OCI-LY3 (cell line): ENCODE measurements around the gene POLR2M.

Experiments
- H2AFZ ChIP-seq: fragments of 200-600, 300-600 bp; shearing (Covaris generic); 2 replicates; pipeline ENCODE4 v1.6.0; 2014; ENCODE audit warnings: antibody characterized with exemption, low read depth, low read length
- H3K27ac ChIP-seq: fragments of 200-600, 300-600 bp; sonication (generic); 2 replicates; pipeline ENCODE4 v1.5.1; 2014; ENCODE audit warnings: mild to moderate bottlenecking, low read length, moderate library complexity, mixed read lengths
- H3K27me3 ChIP-seq: fragments of 200-600, 300-600 bp; sonication (generic); 2 replicates; pipeline ENCODE4 v1.6.1; 2014; ENCODE audit warnings: low read depth, low read length, mixed read lengths
- H3K36me3 ChIP-seq: fragments of 200-600, 300-600 bp; sonication (generic); replicated peaks from 2 replicates; pipeline ENCODE3; 2014; ENCODE audit warnings: low read depth, low read length, mixed read lengths
- H3K4me1 ChIP-seq: fragments of 300-600, 200-600 bp; sonication (generic); 2 replicates; pipeline ENCODE4 v1.6.1; 2014; ENCODE audit warnings: low read length, mixed read lengths
- H3K4me2 ChIP-seq: fragments of 200-600, 300-600 bp; sonication (generic); 2 replicates; pipeline ENCODE4 v1.6.1; 2014; ENCODE audit warnings: low read length, mixed read lengths
- H3K4me3 ChIP-seq: fragments of 300-600, 200-600 bp; sonication (generic); 2 replicates; pipeline ENCODE4 v1.5.1; 2014; ENCODE audit warnings: antibody characterized with exemption, mild to moderate bottlenecking, low read length, moderate library complexity
- H3K79me2 ChIP-seq: fragments of 300-600, 200-600 bp; shearing (Covaris generic); 2 replicates; pipeline ENCODE4 v1.6.1; 2014; ENCODE audit warnings: mild to moderate bottlenecking, low read length, mixed read lengths
- H3K9ac ChIP-seq: fragments of 300-600, 200-600 bp; shearing (Covaris generic); 2 replicates; pipeline ENCODE4 v1.6.0; 2014; ENCODE audit warnings: mild to moderate bottlenecking, low read length, moderate library complexity
- H3K9me3 ChIP-seq: fragments of 200-600, 300-600 bp; shearing (Covaris generic); 2 replicates; pipeline ENCODE4 v1.6.1; 2014; ENCODE audit warnings: low read length, mixed read lengths; ENCODE audit not compliant: insufficient read depth
- H4K20me1 ChIP-seq: fragments of 200-600, 300-600 bp; sonication (generic); 2 replicates; pipeline ENCODE4 v1.6.1; 2016; ENCODE audit warnings: low read length, mixed read lengths; ENCODE audit not compliant: insufficient read depth
- EZH2phosphoT487 ChIP-seq: fragments of 200-600 bp; shearing (Covaris generic); IDR thresholded peaks from 2 replicates; pipeline ENCODE4 v1.6.1; 2018; ENCODE audit warnings: antibody characterized with exemption, mixed run types, low read depth
- TF ChIP-seq, protein P1 (sequence below): fragments of 200-600, 300-600 bp; sonication (generic); IDR thresholded peaks from 2 replicates; pipeline ENCODE4 v1.5.1; 2014; ENCODE audit warnings: antibody characterized with exemption, low read length, low read depth

POLR2M gene

DNA sequence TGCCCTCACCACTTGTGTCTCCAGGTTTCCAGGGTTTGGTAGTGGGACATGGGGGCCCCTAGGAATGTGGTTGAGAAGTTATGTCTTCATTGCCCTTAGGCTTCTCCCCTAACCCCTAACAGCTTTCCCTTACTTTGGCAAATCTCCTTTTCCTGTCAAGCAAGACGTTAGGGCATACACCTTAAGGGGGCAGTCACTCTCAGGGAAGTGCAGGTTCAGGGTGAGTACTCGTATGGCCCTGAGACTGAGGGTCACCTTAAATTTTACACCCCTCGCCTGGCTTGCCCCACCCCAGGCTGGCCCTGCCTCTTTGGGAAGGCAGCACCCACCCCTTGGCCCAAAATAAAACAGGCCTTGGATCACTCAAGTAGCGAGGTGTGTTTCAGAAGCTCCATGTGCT is 33.5 kb downstream of the POLR2M start:
- Histone ChIP-seq H4K20me1 (no peaks in the 10 kb centered on the region), H3K79me2 (no peaks in the 10 kb centered on the region), H2AFZ (no peak overlapping the region)

DNA sequence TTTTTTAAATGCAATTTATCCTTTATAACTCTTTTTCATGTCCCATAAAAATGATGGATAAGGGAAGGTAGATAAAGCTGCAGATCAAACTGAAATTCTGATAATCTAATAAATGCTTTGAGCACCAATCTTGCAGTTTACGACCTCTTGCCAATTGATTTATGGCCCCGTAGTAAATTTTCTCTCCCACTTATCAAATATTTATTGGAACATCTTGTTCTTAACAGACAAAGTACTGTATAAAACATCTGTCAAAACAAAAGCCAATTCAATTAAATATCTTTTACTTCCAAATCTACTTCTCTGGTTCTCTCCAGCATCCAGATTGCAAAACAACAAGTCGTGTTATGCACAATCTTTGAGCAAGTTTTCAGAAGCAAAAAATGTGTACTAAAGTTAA is 34.6 kb downstream of the POLR2M start:
- H3K4me2 ChIP-seq = no peak overlapping the region
- no peak overlapping the region for H2AFZ ChIP-seq
- H3K9ac ChIP-seq = no peak overlapping the region
- no peaks in the 10 kb centered on the region for H3K27me3 ChIP-seq
- no peaks in the 10 kb centered on the region for H4K20me1 ChIP-seq
- H3K36me3 ChIP-seq = peaks cover 3% of the 10 kb centered on the region
- H3K4me3 ChIP-seq = no peak overlapping the region
- no peak overlapping the region for H3K27ac ChIP-seq
- H3K9me3 ChIP-seq = no peaks in the 10 kb centered on the region
- H3K4me1 ChIP-seq = no peaks in the 10 kb centered on the region
- TF ChIP-seq EZH2phosphoT487 = no peak
- TF ChIP-seq, protein P1, sequence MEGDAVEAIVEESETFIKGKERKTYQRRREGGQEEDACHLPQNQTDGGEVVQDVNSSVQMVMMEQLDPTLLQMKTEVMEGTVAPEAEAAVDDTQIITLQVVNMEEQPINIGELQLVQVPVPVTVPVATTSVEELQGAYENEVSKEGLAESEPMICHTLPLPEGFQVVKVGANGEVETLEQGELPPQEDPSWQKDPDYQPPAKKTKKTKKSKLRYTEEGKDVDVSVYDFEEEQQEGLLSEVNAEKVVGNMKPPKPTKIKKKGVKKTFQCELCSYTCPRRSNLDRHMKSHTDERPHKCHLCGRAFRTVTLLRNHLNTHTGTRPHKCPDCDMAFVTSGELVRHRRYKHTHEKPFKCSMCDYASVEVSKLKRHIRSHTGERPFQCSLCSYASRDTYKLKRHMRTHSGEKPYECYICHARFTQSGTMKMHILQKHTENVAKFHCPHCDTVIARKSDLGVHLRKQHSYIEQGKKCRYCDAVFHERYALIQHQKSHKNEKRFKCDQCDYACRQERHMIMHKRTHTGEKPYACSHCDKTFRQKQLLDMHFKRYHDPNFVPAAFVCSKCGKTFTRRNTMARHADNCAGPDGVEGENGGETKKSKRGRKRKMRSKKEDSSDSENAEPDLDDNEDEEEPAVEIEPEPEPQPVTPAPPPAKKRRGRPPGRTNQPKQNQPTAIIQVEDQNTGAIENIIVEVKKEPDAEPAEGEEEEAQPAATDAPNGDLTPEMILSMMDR = no peak
- no peaks in the 10 kb centered on the region for H3K79me2 ChIP-seq

More for the DNA sequence above, 33.5 kb downstream of the POLR2M start:
- Histone ChIP-seq H3K4me1 (no peaks in the 10 kb centered on the region), H3K27me3 (no peaks in the 10 kb centered on the region), H3K9me3 (no peaks in the 10 kb centered on the region), H3K9ac (no peak overlapping the region), H3K4me3 (no peak overlapping the region), H3K4me2 (no peak overlapping the region), H3K27ac (no peak overlapping the region), H3K36me3 (peaks cover 3% of the 10 kb centered on the region)
- TF ChIP-seq, protein P1 = no peak
- no peak for TF ChIP-seq EZH2phosphoT487

DNA sequence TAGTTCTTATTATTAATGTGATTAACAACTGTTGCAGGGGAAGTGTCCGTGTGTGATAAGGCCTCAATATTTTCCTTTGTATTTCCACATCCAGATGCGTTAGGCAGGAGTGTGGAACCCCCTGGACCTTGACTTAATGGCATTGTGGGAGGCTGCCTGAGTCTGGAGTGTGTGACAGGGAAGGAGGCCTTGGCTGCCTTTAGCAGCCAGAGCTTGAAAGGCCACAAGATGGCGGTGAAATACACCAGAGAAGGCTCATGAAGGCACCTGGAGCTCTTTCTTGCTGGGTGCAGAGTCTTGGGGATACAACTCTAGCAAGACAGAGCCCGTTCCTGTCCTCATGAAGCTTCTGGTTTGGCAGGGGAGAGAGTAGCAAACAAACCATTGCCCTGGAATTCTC is 36.9 kb downstream of the POLR2M start:
- TF ChIP-seq EZH2phosphoT487 = no peak
- TF ChIP-seq, protein P1 = peak; percentile 46
- no peak overlapping the region for H3K4me3 ChIP-seq

DNA sequence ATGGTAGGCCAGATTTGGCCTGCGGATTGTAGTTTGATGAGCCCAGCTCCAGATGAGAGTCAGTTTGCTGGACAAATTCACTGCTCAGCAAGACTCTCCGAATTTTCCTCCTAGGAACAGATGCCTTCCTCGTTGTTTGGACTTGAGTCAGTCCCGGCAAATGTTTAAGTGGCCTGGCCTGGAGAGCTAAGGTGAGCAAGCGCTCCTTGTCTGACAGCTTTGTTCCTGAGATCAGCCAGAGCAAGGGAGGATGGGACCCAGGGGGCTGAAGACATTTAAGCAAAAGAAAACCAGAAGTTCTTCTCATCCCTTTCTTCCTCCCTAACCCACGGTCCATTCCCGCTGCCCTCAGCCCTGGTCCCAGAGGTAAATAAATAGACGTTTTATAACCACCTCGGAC is 40.3 kb downstream of the POLR2M start:
- H2AFZ ChIP-seq = no peak overlapping the region
- no peak overlapping the region for H3K4me3 ChIP-seq
- H3K4me2 ChIP-seq = no peak overlapping the region

More for the DNA sequence above, 36.9 kb downstream of the POLR2M start:
- H3K27me3 ChIP-seq = no peaks in the 10 kb centered on the region
- H4K20me1 ChIP-seq = no peaks in the 10 kb centered on the region
- no peak overlapping the region for H2AFZ ChIP-seq
- H3K9ac ChIP-seq = no peak overlapping the region
- no peak overlapping the region for H3K27ac ChIP-seq
- no peaks in the 10 kb centered on the region for H3K79me2 ChIP-seq
- H3K36me3 ChIP-seq = no peaks in the 10 kb centered on the region
- H3K4me1 ChIP-seq = no peaks in the 10 kb centered on the region
- no peaks in the 10 kb centered on the region for H3K9me3 ChIP-seq
- H3K4me2 ChIP-seq = no peak overlapping the region

More for the DNA sequence above, 40.3 kb downstream of the POLR2M start:
- TF ChIP-seq, protein P1 = no peak
- no peak for TF ChIP-seq EZH2phosphoT487
- H3K36me3 ChIP-seq = no peaks in the 10 kb centered on the region
- H3K9ac ChIP-seq = no peak overlapping the region
- no peaks in the 10 kb centered on the region for H3K79me2 ChIP-seq
- H4K20me1 ChIP-seq = no peaks in the 10 kb centered on the region
- H3K9me3 ChIP-seq = no peaks in the 10 kb centered on the region
- H3K27ac ChIP-seq = no peak overlapping the region
- no peaks in the 10 kb centered on the region for H3K4me1 ChIP-seq
- H3K27me3 ChIP-seq = no peaks in the 10 kb centered on the region
